Stomach (tissue), 9 donors: ENCODE data around the gene DUT. TPM values are rescaled to one million over a fixed set of nuclear protein-coding genes. Genes with fewer than 3 reads are reported as not detected.

Experiments
- DNase-seq, 2 donors: peaks; one replicate each; pipeline versions ENCODE4 v3.0.0 to v3.0.0-alpha.2; 2013 to 2019
- H3K27ac ChIP-seq, 5 donors: fragments of 200-600 bp in 4 of 5; sonication (generic) in 4 of 5; one replicate each; pipeline ENCODE4 v1.5.1; 2013 to 2019; ENCODE audit warnings: mild to moderate bottlenecking in 1 of 5, moderate library complexity in 1 of 5
- H3K27me3 ChIP-seq, 3 donors: fragments of 200-600 bp; sonication (generic); one replicate each; pipeline ENCODE4 v1.5.1; 2017 to 2019; ENCODE audit warnings: mixed run types in 1 of 3
- H3K36me3 ChIP-seq, 4 donors: fragments of 200-600 bp; sonication (generic); 1 replicate in 3 of 4; 2 replicates in 1 of 4; pipeline ENCODE4 v1.5.1; 2016 to 2019
- H3K4me1 ChIP-seq, 4 donors: fragments of 200-600 bp; sonication (generic); one replicate each; pipeline ENCODE4 v1.5.1; 2016 to 2019
- H3K4me3 ChIP-seq, 4 donors: fragments of 200-600 bp; sonication (generic) in 3 of 4; one replicate each; pipeline ENCODE4 v1.5.1; 2016 to 2019; ENCODE audit warnings: mild to moderate bottlenecking in 1 of 4
- H3K9me3 ChIP-seq, 4 donors: fragments of 200-600 bp; sonication (generic); one replicate each; pipeline ENCODE4 v1.5.1; 2016 to 2019
- EP300 ChIP-seq: sonication (generic); formaldehyde crosslinking; IDR thresholded peaks from one replicate; pipeline ENCODE4 v1.6.1; 2017; ENCODE audit warnings: antibody characterized with exemption
- POLR2A ChIP-seq, 4 donors: fragments of 450-650 bp; IDR thresholded peaks; one replicate each; pipeline ENCODE4 v1.6.1; 2016; ENCODE audit warnings: antibody characterized with exemption in 4 of 4, control low read depth in 2 of 4, mild to moderate bottlenecking in 1 of 4, moderate library complexity in 1 of 4
- POLR2AphosphoS5 ChIP-seq, 3 donors: sonication (generic); formaldehyde crosslinking; IDR thresholded peaks; one replicate each; pipeline ENCODE4 v1.6.1; 2016; ENCODE audit warnings: antibody characterized with exemption in 3 of 3
- WGBS, 5 donors: extraction: QIAGEN DNeasy Blood & Tissue Kit in 3 of 5; methylation state at CpG; one replicate each; pipeline versions ENCODE4 v1.1.5 to v1.1.7; 2013 to 2018; 5-methylcytosine and 5-hydroxymethylcytosine counted together
- intact Hi-C: fragments of 100-400 bp; cut with DNase I; formaldehyde crosslinking; loops from one replicate; pipeline ENCODE4 v1.15.1; 2023; ENCODE audit warnings: low total_unique reads
- polyA plus RNA-seq, 3 donors: library from polyadenylated mRNA; stranded (reverse); fragments of 200-250 nt; gene quantifications; one replicate each; pipeline ENCODE4 v1.2.3, GENCODE V29; 2013
- total RNA-seq, 5 donors: library from RNA; depleted of rRNA; stranded (reverse); fragments of >200 nt; gene quantifications; one replicate each; pipeline versions ENCODE4 v1.1.0 to v1.2.3, GENCODE V29; 2014 to 2016
- TF ChIP-seq, protein P1 (sequence below), 7 experiments: fragments of 450-650 bp in 4 of 7; fragments of 200-600 bp in 3 of 7; sonication (generic) in 3 of 7; IDR thresholded peaks; one replicate each; pipeline ENCODE4 v1.5.1; 2016 to 2019; ENCODE audit warnings: antibody characterized with exemption in 7 of 7, control low read depth in 2 of 7, mild to moderate bottlenecking in 1 of 7
- donor health status: healthy with polysubstance abuse.
- donor health status: Bipolar disorder and iron deficiency.
- donor health status: healthy.

DUT gene
- total and polyA plus RNA-seq, 8 donors, result 7.6 to 207 (median 69.6) TPM

- no peaks in the 10 kb centered on the region for H3K36me3 ChIP-seq
- WGBS, 5 donors, result 87 to 91% (median 90%) methylated on average over 10 of the region's 10 CpGs
- DNase-seq, result no peak
- H3K9me3 ChIP-seq, result no peaks in the 10 kb centered on the region
- intact Hi-C loops, result no loop called here
- no peaks in the 10 kb centered on the region for H3K27me3 ChIP-seq
- H3K4me3 ChIP-seq, result no peak overlapping the region
- TF ChIP-seq POLR2A (IDR thresholded peaks at IDR 0.05) (no peak), EP300 (no peak), POLR2AphosphoS5 (IDR thresholded peaks at IDR 0.05) (no peak)
- TF ChIP-seq, protein P1, sequence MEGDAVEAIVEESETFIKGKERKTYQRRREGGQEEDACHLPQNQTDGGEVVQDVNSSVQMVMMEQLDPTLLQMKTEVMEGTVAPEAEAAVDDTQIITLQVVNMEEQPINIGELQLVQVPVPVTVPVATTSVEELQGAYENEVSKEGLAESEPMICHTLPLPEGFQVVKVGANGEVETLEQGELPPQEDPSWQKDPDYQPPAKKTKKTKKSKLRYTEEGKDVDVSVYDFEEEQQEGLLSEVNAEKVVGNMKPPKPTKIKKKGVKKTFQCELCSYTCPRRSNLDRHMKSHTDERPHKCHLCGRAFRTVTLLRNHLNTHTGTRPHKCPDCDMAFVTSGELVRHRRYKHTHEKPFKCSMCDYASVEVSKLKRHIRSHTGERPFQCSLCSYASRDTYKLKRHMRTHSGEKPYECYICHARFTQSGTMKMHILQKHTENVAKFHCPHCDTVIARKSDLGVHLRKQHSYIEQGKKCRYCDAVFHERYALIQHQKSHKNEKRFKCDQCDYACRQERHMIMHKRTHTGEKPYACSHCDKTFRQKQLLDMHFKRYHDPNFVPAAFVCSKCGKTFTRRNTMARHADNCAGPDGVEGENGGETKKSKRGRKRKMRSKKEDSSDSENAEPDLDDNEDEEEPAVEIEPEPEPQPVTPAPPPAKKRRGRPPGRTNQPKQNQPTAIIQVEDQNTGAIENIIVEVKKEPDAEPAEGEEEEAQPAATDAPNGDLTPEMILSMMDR (IDR thresholded peaks at IDR 0.05), result no peak
- H3K4me1 ChIP-seq, result no peaks in the 10 kb centered on the region
- no peak overlapping the region for H3K27ac ChIP-seq
Measured at GRCh38 chr15:48315041-48315440, 16.2 kb upstream of the DUT start.

DNA sequence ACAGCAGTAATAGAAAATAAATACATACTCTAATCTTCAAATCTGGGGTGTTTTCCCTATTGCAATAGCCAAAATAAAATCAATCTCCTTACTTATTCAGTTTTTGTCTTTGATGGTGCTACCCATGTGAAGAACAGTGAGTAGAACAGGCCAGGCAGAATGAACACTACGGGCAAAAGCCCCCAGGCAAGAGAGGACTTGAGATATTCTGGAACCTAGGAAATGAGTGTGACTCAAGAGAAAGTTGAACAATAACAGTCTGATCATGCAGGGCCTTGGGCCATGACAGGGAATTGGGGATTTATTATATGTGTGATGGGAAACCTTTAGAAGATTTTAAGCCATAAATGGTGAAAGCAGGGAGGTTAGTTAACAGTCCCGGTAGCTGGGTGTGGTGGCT, 14.0 kb upstream of the DUT start:
- no peaks in the 10 kb centered on the region for H3K36me3 ChIP-seq
- H3K9me3 ChIP-seq, result no peaks in the 10 kb centered on the region
- H3K4me3 ChIP-seq, result no peak overlapping the region
- no peak for DNase-seq
- no peaks in the 10 kb centered on the region for H3K4me1 ChIP-seq
- H3K27ac ChIP-seq, result no peak overlapping the region
- no peaks in the 10 kb centered on the region for H3K27me3 ChIP-seq
- WGBS, 5 donors, result 92 to 98% (median 95%) methylated on average over 2 of the region's 2 CpGs
- TF ChIP-seq POLR2A (IDR thresholded peaks at IDR 0.05), result no peak
- TF ChIP-seq POLR2AphosphoS5 (IDR thresholded peaks at IDR 0.05), result no peak
- TF ChIP-seq, protein P1 (IDR thresholded peaks at IDR 0.05), result no peak
- TF ChIP-seq EP300, result no peak
- intact Hi-C loops, result no loop called here

DNA sequence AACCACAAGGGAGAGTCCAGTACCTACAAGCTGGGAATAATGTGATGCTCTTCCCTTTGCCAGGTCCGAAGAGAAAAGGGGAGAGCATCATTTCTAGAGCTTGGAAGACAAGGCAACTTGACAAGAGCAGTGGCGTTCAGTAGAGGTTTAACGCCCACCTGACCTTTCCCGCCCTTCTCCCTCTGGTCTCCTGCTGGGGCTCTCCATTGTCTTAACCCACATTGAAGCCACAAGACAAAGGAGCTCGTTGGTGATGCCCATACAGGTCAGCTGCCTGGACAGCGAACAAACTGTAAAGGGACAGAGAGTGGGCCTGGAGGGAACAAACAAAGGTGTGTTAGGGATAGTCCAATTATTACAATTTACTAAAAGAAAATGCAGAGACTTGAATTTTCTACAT, 13.1 kb upstream of the DUT start:
- no peak for DNase-seq
- H3K27ac ChIP-seq, result no peak overlapping the region
- no peaks in the 10 kb centered on the region for H3K36me3 ChIP-seq
- H3K4me3 ChIP-seq, result no peak overlapping the region
- no peaks in the 10 kb centered on the region for H3K27me3 ChIP-seq
- H3K4me1 ChIP-seq, result peaks cover 0 to 3% (median 0%) of the 10 kb centered on the region in 4 donors
- no peaks in the 10 kb centered on the region for H3K9me3 ChIP-seq
- 71 to 76% (median 74%) methylated on average over 6 of the region's 6 CpGs for WGBS, 5 donors
- intact Hi-C loops, result no loop called here
- no peak for TF ChIP-seq POLR2AphosphoS5 (IDR thresholded peaks at IDR 0.05)
- no peak for TF ChIP-seq EP300
- TF ChIP-seq, protein P1 (IDR thresholded peaks at IDR 0.05), result no peak
- TF ChIP-seq POLR2A (IDR thresholded peaks at IDR 0.05), result no peak

DNA sequence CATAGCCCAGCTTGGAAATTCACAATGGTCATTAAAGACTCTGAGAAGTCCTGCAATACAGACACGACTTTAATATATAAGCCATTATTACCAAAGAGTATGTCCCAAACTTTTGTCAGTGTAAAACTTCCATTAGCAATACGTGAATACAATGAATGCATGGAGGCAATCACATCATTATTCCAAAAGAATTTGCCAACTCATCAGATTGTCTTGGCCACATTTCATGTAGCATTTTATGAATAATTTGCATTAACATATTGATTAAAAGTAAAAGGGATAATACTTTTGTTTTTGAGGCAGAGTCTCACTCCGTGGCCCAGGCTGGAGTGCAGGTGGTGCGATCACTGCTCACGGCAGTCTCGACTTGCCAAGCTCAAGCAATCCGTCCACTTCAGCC, 7.9 kb upstream of the DUT start:
- H3K36me3 ChIP-seq, result no peaks in the 10 kb centered on the region

More for the DNA sequence above, 7.9 kb upstream of the DUT start:
- no peak for DNase-seq
- peaks cover 0 to 29% (median 5%) of the 10 kb centered on the region in 4 donors for H3K4me1 ChIP-seq
- intact Hi-C loops, result no loop called here
- TF ChIP-seq EP300 (no peak), POLR2AphosphoS5 (IDR thresholded peaks at IDR 0.05) (no peak), POLR2A (IDR thresholded peaks at IDR 0.05) (no peak)
- TF ChIP-seq, protein P1 (IDR thresholded peaks at IDR 0.05), result no peak
- H3K9me3 ChIP-seq, result no peaks in the 10 kb centered on the region
- H3K4me3 ChIP-seq, result no peak overlapping the region
- H3K27ac ChIP-seq, result no peak overlapping the region
- WGBS, 5 donors, result 74 to 86% (median 84%) methylated on average over 7 of the region's 7 CpGs
- H3K27me3 ChIP-seq, result no peaks in the 10 kb centered on the region
